ENCODE results near the gene TXNIP.

TXNIP gene

GRCh38 chr1:145990249-145990855 is 6.0 kb downstream of the TXNIP start:
- no peak overlapping the region for H3K4me3 ChIP-seq (ENCODE audit: low read depth, low read length)
- H3K4me1 ChIP-seq: peaks cover 3% of the 10 kb centered on the region; the same call in 1 of the 2 replicates
- TF ChIP-seq CTCF (IDR thresholded peaks at IDR 0.05; ENCODE audit: low read depth, low read length): no peak
- DNase-seq: no peak
- no peaks in the 10 kb centered on the region for H3K27me3 ChIP-seq
- H3K36me3 ChIP-seq: peaks cover 31% of the 10 kb centered on the region
- H3K9me3 ChIP-seq: no peaks in the 10 kb centered on the region

DNA sequence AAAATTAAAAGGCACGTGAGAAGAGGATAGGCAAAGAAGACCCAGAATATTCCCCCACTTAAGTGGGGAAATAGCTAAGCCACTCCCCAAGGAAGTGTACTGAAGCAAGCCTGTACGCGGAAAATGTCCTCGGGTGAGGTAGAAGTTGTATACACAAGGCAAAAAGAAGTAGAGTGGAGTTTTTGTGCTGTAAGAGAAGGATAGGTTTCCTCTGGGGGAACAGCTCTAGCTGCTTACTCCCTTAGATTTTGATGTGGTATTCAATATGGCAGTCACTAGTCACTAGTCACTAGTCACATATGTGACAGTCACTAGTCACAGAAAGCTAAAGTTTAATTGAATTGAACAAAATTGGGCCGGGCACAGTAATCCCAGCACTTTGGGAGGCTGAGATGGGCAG is 7.6 kb downstream of the TXNIP start:
- no peaks in the 10 kb centered on the region for H3K9me3 ChIP-seq

DNA sequence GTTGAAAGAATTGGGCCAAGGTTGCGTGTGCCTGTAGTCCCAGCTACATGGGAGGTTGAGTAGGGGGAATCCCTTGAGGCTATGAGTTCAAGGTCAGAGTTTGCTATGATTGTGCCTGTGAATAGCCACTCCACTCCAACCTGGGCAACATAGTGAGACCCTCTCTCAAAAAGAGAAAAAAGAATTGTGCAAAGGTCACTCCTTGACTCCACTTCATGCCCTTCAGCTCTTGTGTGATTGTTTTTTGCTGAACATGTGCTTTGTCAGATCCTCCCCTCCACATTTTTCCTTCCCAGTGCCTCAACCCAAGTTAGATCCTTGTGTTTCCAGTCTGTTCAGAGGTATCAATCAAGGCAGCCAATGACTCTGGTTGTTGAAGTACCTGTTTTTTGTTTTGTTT is 8.5 kb downstream of the TXNIP start:
- Histone ChIP-seq H3K4me1 (peaks cover 3% of the 10 kb centered on the region; the same call in 1 of the 2 replicates), H3K9me3 (no peaks in the 10 kb centered on the region), H3K36me3 (peaks cover 6% of the 10 kb centered on the region), H3K4me3 (ENCODE audit: low read depth, low read length) (no peak overlapping the region), H3K27me3 (no peaks in the 10 kb centered on the region)
- TF ChIP-seq CTCF (IDR thresholded peaks at IDR 0.05; ENCODE audit: low read depth, low read length): no peak
- DNase-seq: no peak

More for the DNA sequence above, 7.6 kb downstream of the TXNIP start:
- TF ChIP-seq CTCF (IDR thresholded peaks at IDR 0.05; ENCODE audit: low read depth, low read length): no peak
- Histone ChIP-seq H3K4me1 (peaks cover 3% of the 10 kb centered on the region; the same call in 1 of the 2 replicates), H3K36me3 (peaks cover 15% of the 10 kb centered on the region), H3K27me3 (no peaks in the 10 kb centered on the region), H3K4me3 (ENCODE audit: low read depth, low read length) (no peak overlapping the region)
- DNase-seq: no peak

- Histone ChIP-seq H3K4me1 (peaks cover 3% of the 10 kb centered on the region; the same call in 1 of the 2 replicates), H3K9me3 (no peaks in the 10 kb centered on the region)
- DNase-seq: no peak
These were observed 9.8 kb downstream of the TXNIP start for GRCh38 chr1:145986551-145986950.

DNA sequence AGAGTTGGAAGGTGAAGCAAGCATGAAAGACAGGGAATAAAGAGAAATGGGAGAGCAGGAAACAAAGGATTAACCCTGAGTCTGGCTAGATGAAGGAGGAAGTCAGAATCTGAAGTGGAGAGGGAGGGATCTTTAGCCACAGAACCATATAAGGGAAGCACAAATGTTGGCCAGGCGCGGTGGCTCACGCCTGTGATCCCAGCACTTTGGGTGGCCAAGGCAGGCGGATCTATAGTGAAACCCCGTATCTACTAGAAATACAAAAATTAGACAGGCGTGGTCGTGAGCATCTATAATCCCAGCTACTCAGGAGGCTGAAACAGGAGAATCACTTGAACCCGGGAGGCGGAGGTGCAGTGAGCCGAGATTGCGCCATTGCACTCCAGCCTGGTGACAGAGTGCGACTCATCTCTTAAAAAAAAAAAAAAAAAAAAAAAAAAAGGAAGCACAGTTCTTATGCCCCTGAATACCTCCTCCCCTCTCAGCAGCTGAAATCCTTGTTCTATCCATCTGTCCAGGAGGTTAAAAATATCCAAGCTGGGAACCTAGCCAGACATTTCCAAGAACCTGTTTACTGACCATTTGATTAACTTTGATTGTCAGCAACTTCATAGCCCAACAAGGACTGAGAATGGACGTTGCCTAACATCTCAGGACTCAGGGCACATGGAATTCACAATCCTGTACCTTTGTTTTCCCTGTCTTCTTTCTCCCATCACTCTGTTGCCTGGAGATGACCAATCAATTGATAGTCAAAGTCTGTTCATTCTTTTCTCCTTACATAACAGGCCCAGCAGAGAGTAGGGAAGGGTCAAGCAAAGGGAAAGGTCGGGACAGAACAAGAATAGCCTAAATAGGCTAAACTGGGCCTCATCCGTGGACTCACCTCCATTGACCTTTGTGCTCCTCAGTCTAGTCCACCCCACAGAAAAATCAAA is 10.6 kb downstream of the TXNIP start:
- Histone ChIP-seq H3K36me3 (no peaks in the 10 kb centered on the region), H3K4me3 (ENCODE audit: low read depth, low read length) (no peak overlapping the region), H3K27me3 (no peaks in the 10 kb centered on the region), H3K9me3 (no peaks in the 10 kb centered on the region), H3K4me1 (peaks cover 3% of the 10 kb centered on the region; the same call in 1 of the 2 replicates)
- no peak for TF ChIP-seq CTCF (IDR thresholded peaks at IDR 0.05; ENCODE audit: low read depth, low read length)
- DNase-seq: no peak

More at GRCh38 chr1:145986551-145986950, 9.8 kb downstream of the TXNIP start:
- TF ChIP-seq CTCF (IDR thresholded peaks at IDR 0.05; ENCODE audit: low read depth, low read length): no peak
- Histone ChIP-seq H3K4me3 (ENCODE audit: low read depth, low read length) (no peak overlapping the region), H3K27me3 (no peaks in the 10 kb centered on the region), H3K36me3 (no peaks in the 10 kb centered on the region)

Data from BE2C (cell line).